Ureter (tissue), 1 donor: ENCODE results near the gene SIRT3. TPM values are rescaled to one million over a fixed set of nuclear protein-coding genes. Genes with fewer than 3 reads are reported as not detected.

Experiments used
- DNase-seq: peaks from one replicate; pipeline ENCODE4 v3.0.0-alpha.2; 2020; ENCODE audit warnings: low spot score
- total RNA-seq: library from RNA; stranded (reverse); gene quantifications from one replicate; pipeline ENCODE4 v1.2.4, GENCODE V29; 2023
- donor health status: DM: yes; HTN: yes; CAD: no.

Gene SIRT3
- total RNA-seq, 1 donor from 2014 or later = 13.9 TPM

GRCh38 chr11:215581-216037 is 20.5 kb downstream of the SIRT3 start:
- DNase-seq = no peak

DNA sequence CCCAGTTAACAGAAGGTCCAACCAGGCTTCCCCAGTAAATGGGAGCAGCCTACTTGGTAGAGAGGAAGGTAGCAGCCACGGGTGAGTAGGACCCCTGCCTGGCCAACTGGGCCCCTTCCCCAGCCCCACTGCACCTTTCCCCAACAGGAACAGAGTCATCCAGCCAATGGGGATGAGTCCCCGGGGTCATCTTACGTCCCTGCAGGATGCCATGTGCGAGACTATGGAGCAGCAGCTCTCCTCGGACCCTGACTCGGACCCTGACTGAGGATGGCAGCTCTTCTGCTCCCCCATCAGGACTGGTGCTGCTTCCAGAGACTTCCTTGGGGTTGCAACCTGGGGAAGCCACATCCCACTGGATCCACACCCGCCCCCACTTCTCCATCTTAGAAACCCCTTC is 22.1 kb downstream of the SIRT3 start:
- no peak for DNase-seq

- no peak for DNase-seq
Measured at GRCh38 chr11:213111-213510, 23.0 kb downstream of the SIRT3 start.

- no peak for DNase-seq
Measured at GRCh38 chr11:212150-213100, 23.7 kb downstream of the SIRT3 start.

DNA sequence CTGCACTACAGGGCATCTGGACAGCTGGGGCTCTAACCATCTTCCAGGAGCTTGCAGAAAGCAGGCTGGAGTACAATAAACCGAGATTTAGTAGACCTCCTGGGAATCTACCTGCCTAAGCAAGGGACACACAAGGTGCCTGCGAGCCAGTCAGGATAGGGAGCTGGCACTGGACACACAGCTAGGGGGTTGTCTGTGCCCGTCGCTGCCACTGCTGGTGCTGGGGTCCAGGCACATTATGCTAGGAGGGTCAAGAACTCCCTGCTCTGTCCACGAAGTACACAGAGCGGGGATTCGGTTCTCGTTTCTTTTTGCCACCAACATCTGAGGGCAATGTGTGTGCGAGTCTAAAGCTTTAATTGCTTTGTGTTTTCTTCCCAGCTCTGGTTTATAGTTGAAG is 24.4 kb downstream of the SIRT3 start:
- DNase-seq = no peak

DNA sequence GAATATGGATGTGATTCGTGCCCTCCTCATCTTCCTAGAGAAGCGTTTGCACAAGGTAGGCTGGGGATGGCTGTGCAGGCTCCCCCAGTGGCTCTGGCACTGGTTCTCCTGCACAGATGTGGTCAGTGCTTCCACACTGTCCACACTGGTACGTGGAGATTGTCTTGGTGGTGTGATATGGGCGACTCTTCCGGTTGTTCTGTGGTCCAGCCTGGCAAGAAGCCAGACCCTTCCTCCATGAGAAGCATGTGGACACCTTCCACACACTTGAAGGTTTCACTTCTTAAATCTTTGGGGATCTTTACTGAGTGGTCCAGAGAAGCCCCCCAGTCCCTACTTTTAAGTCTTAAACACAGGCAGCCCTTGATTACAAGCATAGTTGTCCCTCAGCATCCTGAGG is 24.8 kb downstream of the SIRT3 start:
- DNase-seq = no peak

DNA sequence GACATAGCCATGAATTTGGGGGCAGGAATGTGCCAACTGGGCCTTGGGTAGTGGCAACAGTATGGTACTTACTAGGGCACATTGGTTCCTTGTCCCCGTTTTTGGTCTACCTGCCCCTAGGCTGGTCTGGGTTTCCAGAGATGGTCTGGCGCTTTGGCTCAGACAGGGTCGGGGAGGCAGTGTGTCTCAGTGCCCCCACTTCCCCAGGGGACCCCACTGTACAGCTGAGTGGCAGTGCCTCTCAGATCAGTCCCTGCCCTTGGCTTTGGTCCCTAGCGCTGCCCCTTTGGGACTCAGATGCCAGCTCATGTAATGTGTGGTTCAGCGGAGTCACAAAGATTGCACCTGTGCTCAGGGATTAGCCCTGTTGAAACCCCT is 25.4 kb downstream of the SIRT3 start:
- DNase-seq = no peak

GRCh38 chr11:210122-210802 is 25.9 kb downstream of the SIRT3 start:
- no peak for DNase-seq

DNA sequence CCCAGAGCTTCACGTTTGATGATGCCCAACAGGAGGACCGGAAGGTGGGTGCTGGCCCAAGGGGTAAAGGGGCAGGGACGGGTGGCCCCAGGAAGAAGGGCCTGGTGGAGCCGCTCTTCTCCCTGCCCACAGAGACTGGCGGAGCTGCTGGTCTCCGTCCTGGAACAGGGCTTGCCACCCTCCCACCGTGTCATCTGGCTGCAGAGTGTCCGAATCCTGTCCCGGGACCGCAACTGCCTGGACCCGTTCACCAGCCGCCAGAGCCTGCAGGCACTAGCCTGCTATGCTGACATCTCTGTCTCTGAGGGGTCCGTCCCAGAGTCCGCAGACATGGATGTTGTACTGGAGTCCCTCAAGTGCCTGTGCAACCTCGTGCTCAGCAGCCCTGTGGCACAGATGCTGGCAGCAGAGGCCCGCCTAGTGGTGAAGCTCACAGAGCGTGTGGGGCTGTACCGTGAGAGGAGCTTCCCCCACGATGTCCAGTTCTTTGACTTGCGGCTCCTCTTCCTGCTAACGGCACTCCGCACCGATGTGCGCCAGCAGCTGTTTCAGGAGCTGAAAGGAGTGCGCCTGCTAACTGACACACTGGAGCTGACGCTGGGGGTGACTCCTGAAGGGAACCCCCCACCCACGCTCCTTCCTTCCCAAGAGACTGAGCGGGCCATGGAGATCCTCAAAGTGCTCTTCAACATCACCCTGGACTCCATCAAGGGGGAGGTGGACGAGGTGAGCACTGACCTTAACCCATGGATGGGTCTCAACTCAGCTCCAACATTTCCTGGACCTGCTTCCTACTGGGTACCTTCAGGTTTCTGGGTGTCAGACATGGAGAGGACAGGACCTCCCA is 26.6 kb downstream of the SIRT3 start:
- DNase-seq = no peak

- DNase-seq = no peak
Measured at GRCh38 chr11:208917-209260, 27.3 kb downstream of the SIRT3 start.

- DNase-seq = peak; percentile 87
Measured at GRCh38 chr11:208181-208916, 27.8 kb downstream of the SIRT3 start.

- peak; percentile 65 for DNase-seq
Measured at GRCh38 chr11:207863-208180, 28.3 kb downstream of the SIRT3 start.

DNA sequence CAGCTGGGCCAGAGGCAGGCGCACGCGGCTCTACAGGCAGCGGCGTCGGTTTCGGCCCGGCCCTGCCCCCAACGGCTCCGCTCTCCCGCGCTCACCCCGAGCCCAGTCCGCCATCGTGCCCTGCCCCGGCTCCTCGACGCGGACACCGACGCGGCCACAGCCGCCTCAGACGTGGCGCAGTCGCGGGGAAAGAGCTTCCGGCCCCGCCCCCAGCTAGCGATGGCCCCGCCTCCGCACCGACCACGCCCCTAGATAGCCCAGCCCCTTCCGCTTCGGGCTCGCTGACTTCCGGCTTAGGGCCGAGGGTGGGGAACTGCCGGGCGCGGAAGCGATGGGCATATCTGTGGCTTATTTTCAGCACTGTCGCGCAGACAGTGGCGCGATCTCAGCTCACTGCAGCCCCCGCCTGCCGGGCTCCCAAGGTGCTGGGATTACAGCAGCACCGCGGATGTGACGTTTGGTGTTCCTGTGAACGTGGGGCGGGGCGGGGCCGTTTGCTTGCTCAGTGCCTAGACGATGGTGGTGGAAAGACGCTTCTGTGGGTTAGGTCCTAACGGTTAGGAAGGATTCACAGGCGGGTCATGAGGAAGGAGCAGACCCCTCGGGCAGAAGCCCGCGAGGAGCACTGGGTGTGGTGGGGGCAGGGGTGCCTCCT is 28.8 kb downstream of the SIRT3 start, which contains the start of the genes BET1L and RIC8A:
BET1L (minus strand) TSS at position 192 of the 655 bp plus-strand sequence; CDS start at position 114, 78 bp downstream.
RIC8A (plus strand) TSS at position 501 of the 655 bp plus-strand sequence. CDS start 1,147 bp downstream, outside the sequence.
- peak; percentile 98 for DNase-seq

GRCh38 chr11:206526-207207 is 29.5 kb downstream of the SIRT3 start:
- no peak for DNase-seq

GRCh38 chr11:206002-206384 is 30.1 kb downstream of the SIRT3 start:
- DNase-seq = no peak

- DNase-seq = no peak
Measured at GRCh38 chr11:205221-206001, 30.7 kb downstream of the SIRT3 start.

DNA sequence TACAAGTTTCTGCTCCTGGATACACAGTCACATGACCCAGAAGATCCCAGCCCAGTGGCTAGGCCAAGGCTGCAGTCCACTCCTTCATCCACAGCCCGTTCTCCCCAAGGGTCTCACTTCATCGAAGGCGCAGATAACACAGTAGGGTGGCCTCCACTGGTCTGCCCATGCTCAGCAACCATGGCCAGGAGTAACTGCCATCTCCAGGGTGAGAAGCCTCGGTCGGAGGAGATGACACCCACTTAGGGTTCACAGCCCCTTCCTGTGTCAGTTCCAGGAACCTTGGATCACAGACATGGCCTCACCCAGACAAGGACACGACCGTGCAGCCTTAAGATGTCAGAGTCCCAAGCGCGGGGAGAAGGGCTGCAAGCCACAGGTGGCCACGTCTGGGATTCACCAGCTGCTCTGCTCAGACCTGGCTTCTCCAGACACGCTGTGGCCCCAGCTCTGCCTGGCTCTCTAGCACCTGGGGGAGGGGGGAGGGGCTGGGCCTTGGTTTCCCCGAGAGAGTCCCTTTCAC is 31.5 kb downstream of the SIRT3 start:
- DNase-seq = no peak

GRCh38 chr11:203945-204586 is 32.1 kb downstream of the SIRT3 start:
- DNase-seq = no peak
